DMS114 treated with DMSO at 0.1 percent for 48 hours (cell line): ENCODE data around the gene EIF5.

Experiments used
- DNase-seq: peaks from one replicate; lab custom pipeline; 2025; ENCODE audit not compliant: unreplicated experiment; lab: John Stamatoyannopoulos, UW

Gene EIF5

DNA sequence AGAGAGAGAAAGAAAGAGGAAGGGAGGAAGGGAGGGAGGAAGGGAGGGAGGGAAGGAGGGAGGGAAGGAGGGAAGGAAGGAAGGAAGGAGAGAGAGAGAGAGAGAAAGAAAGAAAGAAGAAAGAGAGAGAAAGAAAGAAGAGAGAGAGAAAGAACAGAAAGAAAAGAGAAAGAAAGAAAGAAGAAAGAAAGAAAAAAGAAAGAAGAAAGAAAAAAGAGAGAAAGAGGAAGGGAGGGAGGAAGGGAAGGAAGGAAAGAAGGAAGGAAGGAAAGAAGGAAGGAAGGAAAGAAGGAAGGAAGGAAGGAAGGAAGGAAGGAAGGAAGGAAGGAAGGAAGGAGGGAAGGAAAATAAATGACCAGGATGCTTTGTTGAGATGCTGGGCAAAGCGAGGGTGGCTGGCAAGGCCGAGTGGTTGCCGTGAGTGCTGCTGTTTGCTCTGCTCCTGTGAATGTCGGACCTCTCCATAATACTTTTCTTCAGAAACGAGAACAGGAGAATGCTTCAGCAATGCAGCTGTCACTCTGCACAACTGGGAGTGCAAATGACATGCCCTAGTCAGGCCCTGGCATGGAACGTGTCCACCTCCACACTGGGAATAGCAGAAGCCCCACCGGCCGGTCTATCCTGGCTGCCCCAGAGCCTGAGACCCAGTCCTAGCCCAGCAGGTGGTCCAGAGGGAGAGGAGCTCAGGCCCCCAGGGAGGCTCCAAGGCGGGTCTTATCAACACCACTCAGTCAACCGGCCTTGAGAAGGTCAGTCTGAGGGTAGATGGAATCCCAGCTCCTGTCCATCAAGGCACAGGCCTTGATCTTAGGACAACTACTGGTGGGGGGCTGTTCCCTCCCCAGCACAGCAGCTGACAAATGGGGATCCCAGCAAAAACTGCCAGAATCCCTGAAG is 25.1 kb upstream of the EIF5 start:
- DNase-seq, result no peak

DNA sequence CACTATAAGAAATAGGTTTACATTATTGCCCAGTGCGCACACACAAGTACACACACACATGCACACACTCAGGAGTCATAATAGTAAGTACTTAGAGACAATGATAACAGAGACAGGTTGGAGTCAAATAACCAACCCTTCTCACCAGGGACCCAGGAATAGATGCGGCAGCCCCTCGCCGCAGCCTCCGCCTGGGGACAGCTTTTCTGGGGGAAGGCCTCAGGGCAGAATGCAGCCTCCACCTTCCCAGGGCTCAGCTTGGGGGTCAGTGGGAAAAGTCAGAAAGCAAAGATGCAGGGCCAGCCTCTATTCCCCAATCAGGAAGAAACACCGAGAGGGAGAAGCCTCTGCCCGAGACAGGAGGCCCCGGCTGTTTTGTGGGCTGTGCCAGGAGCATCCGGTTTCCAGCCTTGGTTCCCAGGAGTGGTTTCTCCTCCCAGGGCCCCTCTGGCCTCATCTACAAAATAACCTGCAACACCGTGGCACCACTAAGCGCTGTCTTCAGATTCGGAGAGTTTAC is 23.4 kb upstream of the EIF5 start:
- no peak for DNase-seq

DNA sequence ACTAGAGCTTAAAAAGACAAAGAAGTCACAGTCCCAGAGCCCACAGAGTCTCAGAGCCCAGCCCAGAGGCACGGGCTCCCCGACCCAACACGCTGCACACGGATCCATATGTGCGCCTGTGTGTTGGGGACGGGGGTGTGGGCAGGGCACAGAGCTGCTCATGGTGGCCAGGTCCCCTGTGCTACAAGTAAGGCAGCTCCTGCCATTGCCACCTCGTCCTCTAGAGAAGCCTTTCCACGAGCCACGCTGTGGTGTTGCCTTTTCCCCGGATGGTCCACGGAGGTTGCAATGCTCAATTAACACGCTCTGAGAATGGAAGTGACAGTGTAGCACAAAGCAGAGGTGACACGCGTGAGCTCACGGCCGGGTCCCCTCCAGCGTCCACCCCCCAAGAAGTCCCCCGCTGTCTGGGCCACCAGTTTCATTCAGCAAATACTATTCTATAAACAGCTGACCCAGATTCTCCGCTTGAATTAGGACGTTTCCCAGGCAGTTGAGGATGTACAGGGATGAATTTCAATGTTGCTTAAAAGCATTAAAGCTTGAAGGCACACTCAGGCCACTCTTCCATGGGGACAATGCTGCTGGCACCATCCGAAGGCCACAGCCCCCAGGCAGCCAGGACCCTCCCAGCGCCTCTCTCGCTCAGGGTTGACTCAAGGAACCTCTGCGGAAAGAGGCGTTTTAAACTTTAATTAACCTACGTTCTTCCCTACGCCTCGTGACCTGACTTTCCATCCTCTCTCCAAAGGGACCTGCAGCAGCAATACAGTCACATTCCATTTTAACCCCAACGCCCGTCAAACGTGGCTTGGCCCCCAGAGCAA is 22.7 kb upstream of the EIF5 start:
- no peak for DNase-seq

DNA sequence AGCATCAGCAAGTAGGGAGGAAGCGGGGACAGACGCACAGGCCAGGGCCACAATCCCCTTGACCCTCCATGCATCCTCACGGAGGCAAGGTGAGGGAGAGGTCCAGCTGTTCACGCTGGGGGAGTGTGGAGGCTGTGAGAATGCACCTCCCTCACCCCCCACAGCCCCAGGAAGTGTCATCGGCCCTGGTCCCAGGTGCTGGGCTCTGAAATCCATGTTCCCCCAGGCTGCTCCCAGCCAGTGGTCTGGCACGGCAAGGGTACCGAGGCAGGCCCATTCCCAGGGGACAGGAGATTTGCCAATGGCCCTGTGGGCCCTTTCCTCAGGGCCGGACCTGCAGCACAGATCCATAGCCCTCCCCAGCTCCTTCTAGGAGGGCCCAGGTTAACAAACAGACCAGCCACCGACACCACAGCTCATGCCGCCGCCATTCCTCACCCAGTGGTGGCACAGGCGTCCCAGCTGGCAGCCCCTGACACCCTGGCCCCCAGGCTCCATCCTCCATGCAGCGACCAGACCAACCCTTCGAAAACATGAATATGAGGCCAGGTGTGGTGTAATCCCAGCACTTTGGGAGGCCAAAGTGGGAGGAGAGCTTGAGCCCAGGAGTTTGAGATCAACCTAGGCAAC is 21.9 kb upstream of the EIF5 start:
- DNase-seq, result no peak

DNA sequence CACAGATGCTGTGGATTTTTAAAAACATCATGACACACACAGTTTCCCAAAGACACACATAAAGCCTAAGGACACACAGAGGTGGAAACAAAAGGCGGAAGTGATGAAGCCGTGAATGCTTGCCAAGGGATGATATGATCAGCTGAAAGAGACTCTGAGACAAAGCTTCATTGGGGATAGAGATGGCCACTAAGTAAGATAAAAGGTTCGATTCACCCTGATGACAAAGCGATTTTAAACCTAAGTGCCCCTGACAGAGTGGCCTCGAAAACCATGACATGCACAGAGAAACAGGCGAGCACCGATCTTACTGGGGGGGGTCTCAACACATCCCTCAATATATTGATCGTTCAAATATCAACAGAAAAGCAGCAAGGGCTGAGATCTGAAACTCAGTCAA is 20.3 kb upstream of the EIF5 start:
- no peak for DNase-seq

DNA sequence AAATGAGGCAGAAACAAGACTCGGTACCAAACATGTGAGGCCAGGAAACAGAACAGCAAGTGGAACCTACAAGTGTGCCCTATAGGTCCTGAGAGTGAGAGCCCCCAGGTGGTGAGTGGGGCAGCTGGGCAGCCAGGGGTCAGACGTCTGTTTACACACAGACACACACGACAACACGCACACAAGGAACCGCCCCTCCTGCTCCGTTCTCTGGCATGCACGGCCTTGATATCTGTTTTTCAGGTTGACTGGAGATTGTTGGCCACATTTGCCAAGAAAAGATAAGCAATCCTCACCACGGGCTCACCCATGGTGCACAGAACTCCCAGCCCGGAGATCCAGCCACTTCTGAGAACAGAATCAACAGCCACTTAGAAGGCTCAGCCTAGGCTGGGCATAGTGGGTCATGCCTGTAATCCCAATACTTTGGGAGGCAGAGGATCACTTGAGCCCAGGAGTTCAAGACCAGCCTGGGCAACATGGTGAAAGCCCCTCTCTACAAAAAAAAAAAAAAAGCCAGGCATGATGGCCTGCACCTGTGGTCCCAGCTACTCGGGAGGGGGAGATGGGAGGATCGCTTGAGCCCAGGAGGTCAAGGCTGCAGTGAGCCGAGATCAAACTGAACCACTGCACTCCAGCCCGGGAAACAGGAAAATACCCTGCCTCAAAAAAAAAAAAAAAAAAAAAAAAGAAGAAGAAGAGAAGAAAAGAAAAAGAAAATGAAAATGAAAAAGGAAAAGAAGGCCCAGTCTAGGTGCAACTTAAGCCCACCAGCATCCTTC is 19.4 kb upstream of the EIF5 start:
- DNase-seq, result no peak

DNA sequence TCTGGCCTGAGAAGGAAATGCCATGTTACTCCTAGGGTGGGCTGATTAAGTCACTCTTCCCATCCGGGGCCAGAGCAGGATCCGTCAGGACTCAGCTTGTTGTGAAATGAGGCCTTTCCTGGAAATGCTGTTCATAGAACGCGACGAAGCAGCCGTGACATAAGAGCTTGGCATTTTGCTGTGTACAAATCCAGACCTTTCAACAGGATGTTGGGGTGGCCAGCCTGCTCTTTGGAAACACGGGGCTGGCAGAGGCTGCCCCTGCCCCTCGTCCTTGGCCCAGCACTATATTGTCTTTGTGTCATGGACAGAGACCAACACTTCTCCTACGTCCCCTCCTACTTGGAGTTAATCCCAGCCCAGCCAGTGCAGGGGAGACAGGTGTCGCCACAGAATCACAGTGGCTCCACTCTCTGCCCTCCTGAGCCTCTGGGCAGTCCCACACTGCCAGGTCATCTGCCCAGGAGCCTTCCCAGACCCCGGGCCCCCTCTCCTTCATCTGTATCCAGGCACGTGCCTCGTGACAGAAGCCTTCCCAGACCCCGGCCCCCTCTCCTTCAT is 18.6 kb upstream of the EIF5 start:
- DNase-seq, result no peak

DNA sequence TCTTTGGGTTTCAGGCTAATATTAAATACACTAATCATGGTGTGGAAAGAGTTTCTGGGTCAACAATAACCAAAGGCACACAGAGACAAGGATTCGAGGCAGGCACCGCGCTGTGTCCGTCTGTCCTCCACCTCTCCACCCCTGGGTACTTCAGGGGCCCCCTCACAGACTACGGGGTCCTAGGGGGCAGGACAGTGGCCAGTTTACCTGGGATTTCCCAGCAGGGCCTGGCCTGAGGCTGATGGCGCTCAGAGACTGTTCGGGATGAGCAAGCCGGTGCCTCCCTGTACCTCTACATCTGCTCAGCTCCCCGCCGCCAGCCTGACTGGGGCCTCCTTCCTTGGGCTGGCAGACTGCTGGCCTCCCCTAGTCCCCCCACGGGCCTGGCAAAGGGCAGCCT is 18.1 kb upstream of the EIF5 start:
- no peak for DNase-seq

DNA sequence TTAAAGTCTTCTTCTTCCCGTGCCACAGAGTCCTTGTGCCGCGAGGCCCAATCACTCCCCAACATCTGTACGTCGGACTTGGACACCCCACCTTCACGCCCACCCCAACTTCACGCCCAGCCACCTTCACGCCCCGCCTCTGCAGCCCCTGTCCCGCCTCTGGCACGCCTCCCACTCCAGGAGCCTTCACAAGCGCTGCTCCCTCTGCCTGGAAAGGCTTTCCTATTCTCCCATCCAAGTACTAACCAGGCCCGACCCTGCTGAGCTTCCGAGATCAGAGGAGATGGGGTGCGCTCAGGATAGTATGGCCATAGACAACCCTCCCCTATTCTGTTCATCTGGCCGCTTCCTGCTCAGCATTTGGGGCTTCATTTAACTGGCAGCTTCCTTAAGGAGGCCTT is 17.3 kb upstream of the EIF5 start:
- no peak for DNase-seq

DNA sequence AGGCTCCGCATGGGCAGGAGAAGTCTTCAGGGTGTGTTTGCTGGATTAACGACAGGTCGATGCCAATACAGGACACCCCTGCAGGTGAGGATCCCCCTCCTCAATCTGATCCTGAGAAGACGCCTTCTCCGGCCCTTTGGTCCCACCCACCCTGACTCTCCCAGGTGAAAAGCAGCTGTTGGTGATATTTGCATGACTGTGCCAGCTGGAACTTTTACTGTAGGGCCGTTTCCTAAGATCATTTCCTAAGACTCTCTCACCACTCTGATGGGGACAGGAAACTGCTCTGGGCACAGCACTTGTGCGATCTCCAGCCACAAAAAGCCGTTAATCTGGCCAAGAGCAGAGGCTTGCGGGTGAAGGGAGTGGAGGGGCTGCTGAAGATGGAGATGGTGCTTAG is 16.8 kb upstream of the EIF5 start:
- no peak for DNase-seq

DNA sequence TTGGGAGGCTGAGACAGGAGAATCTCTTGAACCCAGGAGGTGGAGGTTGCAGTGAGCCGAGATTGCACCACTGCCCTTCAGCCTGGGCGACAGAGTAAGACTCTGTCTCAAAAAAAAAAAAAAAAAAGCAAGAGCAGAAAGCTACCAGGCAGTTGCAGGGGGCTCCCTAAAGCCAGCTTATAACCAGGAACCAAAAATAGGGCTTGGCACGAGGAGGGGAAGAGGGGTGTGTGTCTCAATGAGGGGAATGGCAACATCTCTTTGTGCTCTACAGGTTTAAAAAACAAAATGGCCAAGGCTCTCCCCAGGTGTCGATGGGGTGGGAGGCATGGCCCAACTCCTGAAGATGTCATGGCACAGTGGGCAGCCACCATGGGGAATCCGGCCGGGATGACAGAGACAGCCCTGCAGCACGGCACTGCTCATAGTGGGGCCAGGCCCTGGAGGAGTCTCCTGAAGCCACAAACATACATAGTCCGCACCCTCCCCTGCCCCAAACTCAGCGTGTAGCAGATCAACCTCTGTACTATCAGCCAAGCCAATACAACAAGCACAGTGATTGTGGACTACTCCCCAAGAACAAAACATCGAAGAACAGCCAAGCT is 16.0 kb upstream of the EIF5 start:
- DNase-seq, result no peak

DNA sequence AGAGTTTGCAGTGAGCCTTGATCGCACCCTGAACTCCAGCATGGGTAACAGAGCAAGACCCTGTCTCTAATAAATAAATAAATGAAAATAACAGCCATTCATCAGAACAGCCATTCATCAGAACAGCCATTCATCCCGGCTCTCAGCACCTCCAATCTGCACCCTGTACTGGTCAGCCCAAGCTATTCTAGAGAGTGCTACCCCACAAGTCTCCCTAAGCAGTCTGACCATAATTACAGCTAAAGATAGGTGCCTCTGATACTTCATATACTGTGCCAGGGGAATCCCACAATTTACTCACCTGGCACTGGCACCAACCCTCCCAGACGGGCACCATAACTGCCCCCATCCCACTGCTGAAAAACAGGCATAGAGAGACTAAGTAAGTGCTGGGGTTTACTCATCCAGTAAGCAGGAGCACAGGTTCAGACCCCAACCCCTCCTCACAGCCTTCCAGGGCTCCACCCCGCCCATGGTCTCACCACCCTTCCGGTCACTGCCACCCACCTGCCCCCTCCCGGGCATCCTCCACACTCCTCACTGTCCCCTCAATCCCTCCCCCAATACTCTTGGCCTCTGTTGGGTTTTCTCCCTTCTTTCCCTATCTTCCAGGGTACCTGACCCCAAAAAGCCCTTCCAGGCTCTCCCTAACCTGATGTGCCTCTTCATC is 15.2 kb upstream of the EIF5 start:
- DNase-seq, result no peak

DNA sequence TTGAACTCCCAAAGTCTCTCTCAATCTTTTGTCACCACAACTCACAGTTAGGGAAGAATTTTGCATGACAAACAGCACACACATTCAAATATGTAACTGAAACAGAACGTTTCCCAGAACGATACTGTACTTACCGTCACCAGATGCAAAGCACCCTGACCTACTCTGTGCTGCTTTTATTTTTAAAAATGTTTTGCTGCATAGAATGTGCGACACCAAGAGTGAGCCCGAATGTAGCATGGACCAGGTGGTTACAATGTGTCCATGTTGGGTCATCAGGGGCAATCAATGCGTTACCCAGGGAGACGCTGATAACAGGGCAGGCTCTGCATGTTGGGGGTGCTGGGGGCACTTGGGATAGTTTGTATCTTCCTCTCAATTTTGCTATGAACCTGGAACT is 14.6 kb upstream of the EIF5 start:
- DNase-seq, result no peak

DNA sequence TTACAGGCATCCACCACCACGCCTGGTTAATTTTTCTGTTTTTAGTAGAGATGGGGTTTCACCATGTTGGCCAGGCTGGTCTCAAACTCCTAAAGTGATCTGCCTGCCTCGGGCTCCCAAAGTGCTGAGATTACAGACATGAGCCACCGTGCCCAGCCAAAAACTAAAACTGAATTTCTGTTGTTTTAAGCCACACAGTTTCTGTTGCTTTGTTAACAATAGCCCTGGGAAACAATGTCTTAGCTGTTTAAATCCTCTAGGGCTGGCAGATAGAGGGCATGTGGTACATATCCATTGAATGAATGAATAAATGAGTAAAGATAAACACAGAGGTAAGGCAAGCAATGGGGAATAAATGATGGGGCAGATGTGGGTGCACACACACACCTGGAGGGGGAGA is 8.0 kb upstream of the EIF5 start:
- no peak for DNase-seq

DNA sequence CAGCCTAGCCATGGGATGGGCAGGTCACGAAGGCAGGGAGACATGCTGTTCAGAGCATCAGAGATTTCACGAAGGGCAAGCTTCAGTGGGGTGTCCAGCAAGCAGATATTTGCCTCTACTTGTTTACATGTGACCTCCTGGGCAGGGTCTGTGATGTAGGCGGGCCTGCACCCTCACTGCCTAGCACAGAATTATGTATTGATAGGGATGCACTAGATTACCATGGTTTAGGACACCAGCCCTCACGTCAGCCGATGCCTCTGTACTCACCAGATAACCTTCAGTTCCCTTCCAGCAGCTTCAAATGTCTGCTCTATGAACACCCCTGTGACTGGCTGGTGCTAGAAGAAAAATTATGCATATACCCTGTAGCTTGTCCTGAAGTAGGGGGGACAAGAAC is 5.1 kb upstream of the EIF5 start:
- no peak for DNase-seq

DNA sequence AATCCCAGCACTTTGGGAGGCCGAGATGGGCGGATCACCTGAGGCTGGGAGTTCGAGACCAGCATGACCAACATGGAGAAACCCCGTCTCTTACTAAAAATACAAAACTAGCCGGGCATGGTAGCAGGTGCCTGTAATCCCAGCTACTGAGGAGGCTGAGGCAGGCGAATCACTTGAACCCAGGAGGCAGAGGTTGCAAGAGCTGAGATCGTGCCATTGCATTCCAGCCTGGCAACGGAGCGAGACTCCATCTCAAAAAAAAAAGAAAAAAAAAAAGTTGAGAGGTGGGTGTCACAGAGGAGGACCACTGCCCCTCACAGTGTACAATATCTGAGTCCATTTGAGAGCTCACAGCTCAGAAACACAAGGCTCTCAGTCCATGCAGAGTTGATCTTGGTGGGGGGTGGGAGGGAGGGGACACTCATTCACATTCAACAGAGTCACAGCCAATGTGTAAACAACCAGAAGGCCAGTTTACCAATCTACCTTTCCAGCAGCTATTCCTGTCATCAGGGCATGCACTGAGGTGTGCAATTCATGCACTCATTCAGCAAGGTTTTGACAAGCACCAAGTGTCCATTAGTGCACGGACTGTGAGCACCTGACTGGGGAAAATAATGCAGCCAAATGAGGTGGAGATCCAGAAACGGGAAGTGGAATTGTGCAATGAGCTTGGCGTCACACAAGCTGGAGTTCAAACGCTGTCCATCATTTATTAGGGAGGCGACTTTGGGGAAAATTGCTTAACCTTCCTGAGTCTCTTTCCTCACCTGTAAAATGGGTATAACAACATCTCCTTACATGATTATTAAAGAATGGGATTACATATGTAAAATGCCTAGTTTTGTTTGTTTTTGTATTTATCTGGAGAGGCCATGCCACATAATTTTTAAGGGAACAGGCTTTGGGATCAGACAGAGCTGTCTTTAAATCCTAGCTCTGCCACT is 4.4 kb upstream of the EIF5 start:
- DNase-seq, result no peak

DNA sequence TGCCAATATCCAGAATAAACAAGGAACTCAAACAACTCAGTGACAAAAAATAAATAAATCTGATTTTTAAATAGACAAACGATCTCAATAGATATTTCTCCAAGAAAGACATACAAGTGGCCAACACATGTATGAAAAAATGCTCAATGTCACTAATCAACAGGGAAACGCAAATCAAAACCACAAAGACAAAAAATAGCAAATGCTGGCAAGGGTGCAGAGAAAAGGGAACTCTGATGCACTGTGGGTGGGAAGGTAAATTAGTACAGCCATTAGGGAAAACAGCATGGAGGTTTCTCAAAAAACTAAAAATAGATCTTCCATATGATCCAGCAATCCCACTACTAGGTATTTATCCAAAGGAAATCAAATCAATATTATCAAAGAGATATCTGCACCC is 3.5 kb upstream of the EIF5 start:
- DNase-seq, result no peak

DNA sequence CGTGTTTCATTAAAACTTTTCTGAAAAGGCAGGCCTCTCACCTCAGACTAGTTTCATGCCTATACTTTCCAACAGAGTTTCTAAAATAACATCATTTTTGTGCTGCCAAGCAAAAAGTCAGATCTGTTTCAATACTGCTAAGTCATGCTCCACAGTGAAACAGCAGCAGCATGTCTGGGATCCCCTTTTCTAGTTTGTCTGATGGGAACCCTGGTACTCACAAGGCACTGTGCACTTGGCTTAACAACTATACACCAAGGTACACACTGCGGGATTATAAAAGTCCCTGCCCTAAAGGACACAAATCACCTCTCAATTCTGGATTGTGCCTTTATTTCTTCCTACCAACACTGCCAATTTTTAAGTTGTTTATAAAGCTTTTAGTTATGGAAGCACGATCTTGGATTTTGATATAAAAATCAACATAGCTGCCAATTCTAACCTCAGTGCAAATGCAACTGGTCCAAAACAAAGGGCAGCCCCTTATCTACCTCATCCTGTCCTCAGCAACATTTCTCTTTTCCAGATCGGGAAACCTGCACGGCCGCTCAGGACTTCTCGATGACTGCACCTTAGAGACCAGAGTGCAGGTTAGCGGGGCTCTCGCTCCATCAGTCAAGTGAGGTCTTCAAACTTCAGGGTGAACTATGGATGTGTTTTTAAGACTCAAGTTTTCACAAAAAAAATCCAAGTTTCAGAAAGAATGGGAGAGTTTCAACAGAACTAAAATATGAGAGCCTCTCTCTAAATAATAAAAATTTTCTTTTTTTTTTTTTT is 1.7 kb upstream of the EIF5 start:
- DNase-seq, result no peak
